Measurements from ENCODE around the gene SCAMP2. TPM values are rescaled to one million over a fixed set of nuclear protein-coding genes. Genes with fewer than 3 reads are reported as not detected.

The SCAMP2 gene
- total RNA-seq, 2 experiments from 2014 or later: 56.1 to 56.9 TPM

DNA sequence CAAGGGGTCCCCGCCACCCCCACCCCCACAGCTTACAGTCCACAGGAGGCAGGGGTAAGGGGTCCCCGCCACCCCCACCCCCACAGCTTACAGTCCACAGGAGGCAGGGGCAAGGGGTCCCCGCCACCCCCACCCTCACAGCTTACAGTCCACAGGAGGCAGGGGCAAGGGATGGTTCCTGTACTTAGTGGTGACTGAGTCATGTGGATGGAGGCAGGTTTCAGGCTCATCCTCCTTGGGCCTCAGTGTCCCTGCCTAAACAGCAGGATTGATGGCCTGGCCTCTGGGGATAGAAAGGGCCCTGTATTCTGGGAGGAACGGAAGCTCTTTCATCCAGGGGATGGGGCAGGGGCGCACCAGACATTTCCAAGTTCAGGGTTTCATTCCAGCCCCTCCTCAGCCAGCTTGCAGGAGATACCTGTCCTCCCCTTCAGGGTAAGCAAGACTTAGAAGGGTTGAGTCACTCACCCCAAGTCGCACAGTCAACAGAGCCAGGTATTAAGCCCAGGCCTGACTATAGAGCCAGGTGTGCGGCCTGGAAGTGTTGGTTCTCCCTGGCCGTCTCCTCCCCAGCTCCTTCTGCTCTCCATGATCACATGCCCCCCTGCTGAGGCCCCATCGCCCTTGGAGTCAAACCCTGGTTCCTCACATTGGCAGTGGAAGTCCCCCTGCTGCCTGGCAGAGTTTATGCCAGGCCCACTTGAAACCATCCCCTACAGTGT is 78.8 kb downstream of the SCAMP2 start:
- Mint-ChIP-seq H3K4me1 (ENCODE audit: low read depth) (peaks cover 91% of the 10 kb centered on the region), H3K9me3 (no peaks in the 10 kb centered on the region), H3K27ac (peak overlapping the region; percentile 93), H3K4me3 (peak overlapping the region; percentile 69), H3K36me3 (ENCODE audit: low read depth) (peaks cover 54% of the 10 kb centered on the region), H3K27me3 (no peaks in the 10 kb centered on the region)
- intact Hi-C loops (cut with DNase I, micrococcal nuclease): no loop called here
- H3K27ac ChIP-seq (ENCODE audit: low read depth in 1 of 2, low read length in 2 of 2): peak overlapping the region; percentile 59 to 90
- POLR2A ChIA-PET: interaction anchor here (1.4 to 33.5 kb wide), 5 partner anchors 15 to 144 kb away, joined by 3 to 925 read pairs (median 4); partner anchors contain the start of genes COX5A, CSK, FAM219B and ULK3
- peaks cover 63% of the 10 kb centered on the region for H3K36me3 ChIP-seq (ENCODE audit: insufficient read depth, low read length)
- ATAC-seq (ENCODE audit: poor library complexity): no peak
- no peak overlapping the region for H3K4me3 ChIP-seq (ENCODE audit: low read length)
- H3K4me1 ChIP-seq (ENCODE audit: insufficient read depth, low read length): peaks cover 96% of the 10 kb centered on the region
- DNase-seq: peak in 1 of 14 experiments; percentile 40
- H3K27me3 ChIP-seq (ENCODE audit: control insufficient read depth in 1 of 2, insufficient read depth in 2 of 2, low read length in 2 of 2): no peaks in the 10 kb centered on the region
- CTCF ChIA-PET: interaction anchor here (1.0 to 14.8 kb wide), 9 partner anchors 10 to 159 kb away, joined by 3 to 353 read pairs (median 5); partner anchors contain the start of genes CPLX3, CSK, FAM219B and SCAMP2
- no peaks in the 10 kb centered on the region for H3K9me3 ChIP-seq (ENCODE audit: control insufficient read depth in 1 of 2, insufficient read depth in 1 of 2, low read length in 2 of 2)
- no peak for TF ChIP-seq CTCF (IDR thresholded peaks at IDR 0.05)

Small RNA genes lying within 50 kb of the gene (microRNA-seq; reads per million reads assigned to microRNA genes)
- gene MIR6882 (ENCODE audit: borderline microRNAs expressed, borderline replicate concordance): 2.2 reads per million, percentile 9 among the genes with 10 or more reads in this experiment

Other genes with a start within 250 kb of the SCAMP2 start
- 10 to 100 TPM; 11.0 to 11.1 TPM for gene EDC3, start 177.3 kb downstream of the SCAMP2 start, total RNA-seq
- gene CYP1A1, start 147.8 kb downstream of the SCAMP2 start, total RNA-seq: not detected
- not detected for gene CYP1A2, start 124.5 kb downstream of the SCAMP2 start, total RNA-seq
- gene CSK, start 91.3 kb downstream of the SCAMP2 start, total RNA-seq: 100 to 1,000 TPM; 114 to 118 TPM
- under 1 TPM; 0.56 to 0.93 TPM for gene LMAN1L, start 60.5 kb downstream of the SCAMP2 start, total RNA-seq
- gene CPLX3, start 46.7 kb downstream of the SCAMP2 start, total RNA-seq: under 1 TPM; 0.16 to 0.53 TPM
- 10 to 100 TPM; 37.8 to 38.9 TPM for gene ULK3, start 30.2 kb downstream of the SCAMP2 start, total RNA-seq
- gene MPI, start 16.7 kb upstream of the SCAMP2 start, total RNA-seq: 10 to 100 TPM; 28.9 to 30.3 TPM
- 10 to 100 TPM; 21.5 to 26.8 TPM for gene FAM219B, start 33.5 kb upstream of the SCAMP2 start, total RNA-seq
- 10 to 100 TPM; 40.7 to 44.2 TPM for gene COX5A, start 64.7 kb upstream of the SCAMP2 start, total RNA-seq
- under 1 TPM; 0.14 to 0.45 TPM for gene RPP25, start 83.4 kb upstream of the SCAMP2 start, total RNA-seq
- gene SCAMP5, start 122.2 kb upstream of the SCAMP2 start, total RNA-seq: 1 to 10 TPM; 5.7 to 6.4 TPM
- gene PPCDC, start 150.2 kb upstream of the SCAMP2 start, total RNA-seq: 1 to 10 TPM; 5.5 to 5.8 TPM